Hindlimb muscle (tissue), 1 donor: ENCODE results near the gene PRDM16. TPM values are rescaled to one million over a fixed set of nuclear protein-coding genes. Genes with fewer than 3 reads are reported as not detected.
A peak's percentile ranks its signal among the peaks of the same experiment; 100 is the strongest.

Experiments used
- DNase-seq: peaks from one replicate; pipeline ENCODE4 v3.0.0-alpha.2; 2013
- polyA plus RNA-seq: library from polyadenylated mRNA; unstranded; fragments of 120-200 nt; gene quantifications from one replicate; pipeline ENCODE4 v1.2.1, GENCODE V29; 2013; ENCODE audit not compliant: insufficient read length

The PRDM16 gene
- polyA plus RNA-seq, 1 donor, result 0.80 TPM

DNA sequence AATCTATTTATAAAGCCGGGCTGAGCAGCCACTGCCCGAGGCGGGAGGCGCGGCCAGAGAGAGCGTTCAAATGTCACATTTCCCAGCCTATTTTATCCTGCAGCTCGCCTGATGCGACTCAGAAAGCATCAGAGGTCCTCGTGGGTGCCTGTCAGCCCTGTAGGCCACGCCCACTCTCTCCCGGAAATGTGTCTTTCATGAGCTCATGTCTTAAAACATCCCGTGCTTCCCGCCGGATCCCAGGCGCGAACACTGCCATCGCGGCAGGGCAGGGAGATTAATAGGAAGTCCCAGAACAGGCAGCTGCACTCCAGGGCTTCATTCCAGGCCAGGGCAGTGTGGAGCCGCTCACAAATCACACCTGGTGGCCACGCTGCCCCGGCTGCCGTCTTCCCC lies 117.5 kb downstream of the PRDM16 start:
- peak; percentile 79 for DNase-seq

DNA sequence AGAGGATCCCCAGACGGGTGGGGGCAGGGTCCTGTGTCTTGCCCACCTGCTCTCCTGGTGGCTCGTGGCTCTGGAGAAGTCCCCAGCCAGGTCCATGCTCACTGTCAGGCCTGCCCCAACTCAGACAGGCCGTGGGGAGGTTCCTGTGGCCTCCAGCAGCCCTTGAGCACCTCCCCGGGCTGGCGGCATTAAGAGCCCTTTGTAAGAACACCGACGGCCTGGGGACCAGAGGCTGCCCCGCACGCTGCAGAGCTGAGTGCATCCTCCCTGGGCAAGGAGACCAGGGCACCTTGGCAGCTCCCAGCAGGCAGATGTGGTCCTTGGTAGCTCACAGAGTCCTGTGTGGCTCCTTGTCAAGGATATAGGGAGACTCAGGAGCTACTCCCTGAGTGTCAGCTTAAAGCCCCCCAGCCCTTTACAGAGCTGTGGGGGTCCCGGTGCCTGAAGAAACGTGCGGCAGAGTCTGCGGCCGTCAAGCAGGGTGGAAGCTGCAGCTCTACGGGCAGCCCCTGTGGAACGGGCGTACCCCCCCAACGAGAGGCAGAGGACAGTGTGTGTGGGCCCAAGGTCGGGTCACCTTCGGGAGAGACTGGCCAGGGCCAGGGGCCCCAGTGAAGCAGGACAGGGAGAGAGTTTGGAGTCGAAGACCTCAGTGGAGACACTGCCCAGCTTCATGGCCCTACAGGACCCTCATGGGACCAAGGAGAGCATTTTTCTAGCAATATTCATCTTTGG lies 118.6 kb downstream of the PRDM16 start:
- no peak for DNase-seq

DNA sequence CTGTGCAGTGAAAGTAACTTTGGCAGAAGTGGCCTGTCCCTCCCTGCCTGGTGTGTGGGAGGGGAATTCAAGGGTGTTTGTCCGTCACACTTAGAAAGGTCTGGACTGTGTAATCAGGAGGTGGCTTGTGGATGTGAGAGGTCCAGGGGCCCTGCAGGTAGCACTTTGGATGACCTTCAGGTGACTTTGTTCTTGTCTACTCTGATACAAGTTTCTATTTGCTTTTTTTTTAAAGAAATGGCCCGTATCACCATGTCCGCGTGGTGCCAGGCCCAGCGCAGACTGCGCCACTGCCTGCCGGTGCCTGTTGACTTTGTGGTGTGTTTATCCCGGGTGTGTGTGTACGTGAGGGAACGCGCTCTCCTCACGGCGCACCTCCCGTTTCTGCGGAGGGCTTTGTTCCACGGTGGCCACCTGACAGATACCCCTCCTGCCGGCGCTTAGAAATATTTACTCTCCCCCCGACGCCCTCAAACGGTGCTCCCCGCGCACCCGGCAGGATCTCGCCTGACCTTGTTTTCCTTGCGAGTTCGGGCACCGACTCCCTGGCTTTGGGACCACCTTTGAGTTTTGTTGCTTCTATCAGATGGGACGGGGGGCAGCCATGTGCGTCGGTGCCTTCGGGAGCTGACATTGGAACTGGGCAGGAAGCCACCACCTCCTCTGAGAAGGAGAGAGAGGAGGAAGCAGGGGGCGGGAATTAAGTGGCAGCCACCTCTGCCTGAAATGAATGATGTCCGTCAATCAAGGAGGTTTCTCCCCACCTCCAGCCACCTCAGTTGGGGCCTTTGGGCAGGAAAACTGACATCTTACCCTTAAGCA lies 119.4 kb downstream of the PRDM16 start:
- DNase-seq, result no peak

DNA sequence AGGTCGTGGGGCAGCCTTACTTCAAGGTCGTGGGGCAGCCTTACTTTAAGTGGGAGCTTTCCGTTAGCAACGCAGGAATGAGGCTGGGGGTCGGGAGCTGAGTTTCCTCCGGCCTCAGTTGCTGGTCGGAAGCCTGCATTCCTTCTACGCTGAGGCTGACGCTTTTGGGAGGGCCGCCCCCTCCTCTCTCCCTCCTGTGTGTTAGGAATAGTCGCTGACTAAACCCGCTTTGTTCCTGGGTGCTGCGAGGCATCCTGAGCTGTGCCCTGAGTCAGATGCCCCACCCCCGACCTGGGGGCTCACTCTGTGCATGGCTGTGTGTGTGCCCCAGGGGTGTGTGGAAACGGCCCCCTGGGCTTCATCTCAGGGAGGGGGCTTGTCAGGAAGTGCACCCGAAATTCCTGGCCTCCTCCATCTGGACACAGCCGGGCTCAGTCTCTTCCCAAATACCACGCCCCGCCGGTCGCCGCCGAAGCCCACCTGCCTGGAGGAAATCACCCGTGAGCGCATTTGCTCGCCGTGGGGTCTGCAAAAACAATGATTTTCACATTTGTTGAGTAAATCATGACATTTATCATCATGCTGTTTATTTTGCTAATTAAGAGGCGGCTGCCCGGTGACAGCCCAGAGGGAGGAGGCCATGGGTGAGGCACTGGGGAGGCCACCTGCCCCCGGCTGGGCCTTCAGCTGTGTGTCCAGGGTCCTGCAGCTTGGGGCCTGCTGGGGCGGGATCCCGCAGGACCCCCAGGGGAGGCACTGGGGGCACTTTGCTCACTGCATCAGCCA lies 121.4 kb downstream of the PRDM16 start:
- DNase-seq, result no peak

DNA sequence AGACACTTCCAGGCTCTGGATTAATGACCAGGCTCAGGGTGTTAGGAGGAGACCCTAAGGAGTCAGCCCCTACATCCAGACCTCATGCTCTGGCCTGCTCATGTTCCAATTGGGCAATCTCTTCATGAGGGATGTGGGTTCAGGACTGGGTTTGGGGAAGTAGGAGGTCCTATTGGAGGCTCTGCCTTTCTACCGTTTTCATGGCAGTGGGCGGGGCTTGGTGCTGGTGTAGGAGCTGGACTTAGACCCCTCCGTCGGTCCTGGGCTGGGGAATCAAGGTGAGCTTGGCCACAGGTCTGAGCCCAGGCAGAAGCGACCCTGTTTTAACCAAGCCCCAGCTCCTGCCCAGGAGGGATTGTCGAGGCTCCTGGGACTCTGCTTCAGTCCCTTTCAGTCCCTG lies 123.4 kb downstream of the PRDM16 start:
- no peak for DNase-seq

DNA sequence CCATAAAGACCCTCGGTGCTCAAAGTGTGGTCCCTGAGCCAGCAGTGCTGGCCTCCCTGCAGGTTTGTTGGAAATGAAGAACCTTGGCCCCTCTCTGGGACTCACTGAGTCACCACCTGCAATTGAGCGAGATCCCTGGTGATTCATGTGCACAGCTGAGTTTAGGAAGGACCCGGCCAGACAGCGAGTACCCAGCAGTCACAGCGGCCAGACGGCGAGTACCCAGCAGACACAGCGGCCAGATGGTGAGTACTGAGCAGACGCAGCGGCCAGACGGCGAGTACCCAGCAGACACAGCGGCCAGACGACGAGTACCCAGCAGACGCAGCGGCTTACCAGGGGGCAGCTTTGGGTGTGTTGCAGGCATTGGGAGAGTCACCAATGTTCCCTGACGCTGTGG lies 123.8 kb downstream of the PRDM16 start:
- no peak for DNase-seq

DNA sequence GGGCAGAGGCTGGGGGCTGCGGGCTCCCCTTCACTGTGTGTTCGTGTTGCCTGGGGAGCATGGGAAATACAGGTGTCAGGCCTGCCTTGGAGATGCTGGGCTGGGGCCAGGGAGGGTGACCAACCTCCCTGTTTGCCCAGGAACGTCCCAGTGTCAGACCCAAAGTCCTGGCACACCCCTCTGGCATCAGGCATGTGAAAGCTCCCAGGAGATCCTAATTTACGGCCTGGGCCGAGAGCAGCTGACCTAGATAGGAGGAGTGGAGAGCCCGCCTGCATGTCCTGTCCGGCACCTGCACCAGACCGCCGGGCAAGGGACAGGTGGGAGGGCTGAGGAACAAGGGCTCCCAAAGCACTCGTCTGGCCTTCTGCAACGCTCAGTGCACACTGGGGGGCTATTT lies 124.8 kb downstream of the PRDM16 start:
- no peak for DNase-seq

DNA sequence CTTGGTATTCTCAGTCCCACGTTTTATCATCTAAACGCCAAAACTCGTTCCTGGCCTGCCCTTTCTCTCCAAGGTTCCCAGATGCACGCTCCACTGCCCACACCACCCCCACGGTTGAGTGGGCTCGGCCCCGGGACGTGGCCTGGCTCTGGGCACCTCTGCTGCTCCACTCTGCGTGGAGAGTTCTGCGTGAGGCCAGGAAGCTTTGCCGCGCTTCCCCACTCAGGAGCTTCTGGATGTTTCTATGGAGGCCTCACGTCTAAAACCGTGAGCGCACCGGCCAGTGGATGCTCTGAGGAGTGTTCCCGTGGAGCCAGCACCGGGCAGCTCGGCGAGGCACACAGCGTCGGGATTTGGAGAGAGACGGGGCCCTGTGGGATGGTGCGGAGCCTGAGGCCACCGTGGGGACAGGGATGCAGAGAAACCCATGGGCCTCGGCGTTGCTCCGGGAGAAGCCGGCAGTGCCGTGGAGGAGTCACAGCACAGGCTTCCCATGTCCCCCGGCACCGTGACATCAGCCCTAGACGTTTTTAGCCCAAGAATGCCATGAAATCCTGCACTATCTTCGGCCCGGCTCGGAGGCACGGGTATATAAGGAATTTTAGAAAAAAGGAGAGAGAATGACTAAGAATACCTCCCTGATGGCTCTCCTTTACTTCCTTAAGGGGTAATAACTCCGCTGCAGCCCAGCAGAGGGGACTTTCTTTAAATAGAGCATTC lies 125.9 kb downstream of the PRDM16 start:
- DNase-seq, result no peak

DNA sequence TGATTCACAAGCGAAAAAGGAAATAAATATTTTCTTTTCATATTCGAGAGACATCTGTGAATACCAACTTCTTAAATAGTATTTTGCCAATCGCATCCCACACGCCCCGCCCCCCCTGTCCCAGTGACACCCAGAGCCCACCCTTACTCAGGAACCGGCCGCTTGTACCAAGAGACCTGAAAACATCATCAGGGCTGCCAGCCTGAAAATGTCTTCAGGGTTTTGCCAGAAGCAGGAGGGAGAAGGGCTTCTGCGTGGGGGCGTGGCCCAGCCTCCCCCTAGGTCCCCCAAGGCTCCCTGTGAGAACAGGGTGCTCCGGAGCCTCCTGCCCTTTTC lies 126.4 kb downstream of the PRDM16 start:
- no peak for DNase-seq

DNA sequence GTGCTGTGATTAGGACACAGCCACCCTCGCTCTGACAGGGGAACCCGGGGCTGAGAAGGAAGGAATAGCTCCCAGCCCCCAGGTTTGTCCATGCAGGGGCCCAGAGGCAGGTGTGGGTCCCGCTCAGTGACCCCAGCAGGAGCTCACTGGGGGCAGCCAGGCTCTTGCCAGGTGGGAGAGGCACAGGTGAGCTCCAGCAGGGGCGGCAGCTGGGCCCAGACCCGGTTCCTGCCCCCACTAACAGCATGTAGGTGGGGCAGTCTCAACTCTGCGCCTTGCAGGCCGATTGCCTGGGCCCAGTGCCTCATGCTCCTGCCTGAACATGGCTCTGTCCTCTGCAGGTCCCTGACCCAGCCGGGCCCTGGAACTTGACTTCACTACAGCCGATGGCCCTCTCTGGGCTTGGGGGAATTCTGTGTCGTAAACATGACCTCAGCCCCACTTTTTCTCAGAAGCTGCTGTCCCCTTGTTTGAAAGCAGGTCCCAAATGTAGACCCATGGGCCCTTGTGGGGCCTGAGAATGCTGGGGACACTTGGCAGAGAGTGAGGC lies 127.0 kb downstream of the PRDM16 start:
- no peak for DNase-seq

DNA sequence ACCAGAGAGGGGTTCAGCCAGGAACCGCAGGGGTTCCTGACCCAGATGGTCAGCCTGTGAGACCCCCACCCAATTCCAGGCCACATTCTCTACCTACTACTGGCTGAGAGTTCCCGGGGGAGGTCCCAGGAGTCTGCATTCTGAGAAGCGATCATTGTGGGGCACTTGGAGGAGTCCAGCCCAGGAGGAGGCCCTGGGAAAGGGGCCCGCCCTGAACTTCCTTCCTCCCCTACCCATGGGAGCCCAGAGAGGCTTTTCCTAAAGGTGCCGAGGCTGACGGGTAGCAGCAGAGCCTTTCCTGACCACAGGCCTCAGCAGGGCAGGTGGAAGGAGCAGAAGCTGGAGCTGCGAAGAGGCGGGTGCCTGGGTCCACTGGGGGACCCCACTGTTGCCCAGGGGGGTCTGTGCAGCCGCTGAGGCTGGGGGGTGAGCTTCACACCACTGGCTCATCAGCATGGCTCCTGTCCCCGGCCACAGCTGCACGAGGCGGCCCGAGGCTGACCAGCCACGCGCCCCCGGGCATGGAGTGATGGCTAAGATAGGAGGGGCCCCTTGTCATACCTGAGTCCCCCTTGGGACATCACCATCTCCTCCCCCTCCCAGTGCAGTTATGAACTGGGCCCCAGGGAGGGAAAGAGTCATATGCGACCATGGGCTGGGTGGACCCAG lies 127.7 kb downstream of the PRDM16 start:
- DNase-seq, result no peak

DNA sequence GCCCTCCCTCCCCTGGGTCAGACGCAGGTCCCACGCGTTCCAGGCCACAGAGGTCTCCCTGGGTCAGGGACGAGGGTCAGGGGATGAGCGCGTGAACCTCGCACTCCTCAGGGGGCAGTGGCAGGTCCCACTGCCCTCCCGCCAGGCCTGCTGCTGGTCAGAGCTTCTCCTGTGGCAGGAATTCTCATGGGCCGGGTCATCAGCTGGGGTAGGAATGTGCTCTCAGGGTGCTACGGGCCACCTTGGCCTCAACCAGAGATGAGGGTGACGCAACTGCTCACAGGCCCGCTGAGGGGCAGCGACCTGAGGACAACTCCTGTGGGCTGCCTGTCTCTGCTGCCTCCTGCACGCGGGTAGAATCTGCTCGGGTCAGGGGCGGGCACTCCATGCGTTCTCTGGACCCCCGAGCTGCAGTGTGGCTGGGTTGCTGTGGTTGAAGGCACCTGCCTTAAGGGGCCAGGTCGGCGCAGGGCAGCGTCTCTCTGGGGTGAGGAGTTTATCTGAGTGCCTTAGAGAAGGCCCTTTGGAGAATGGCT lies 128.8 kb downstream of the PRDM16 start:
- DNase-seq, result no peak

DNA sequence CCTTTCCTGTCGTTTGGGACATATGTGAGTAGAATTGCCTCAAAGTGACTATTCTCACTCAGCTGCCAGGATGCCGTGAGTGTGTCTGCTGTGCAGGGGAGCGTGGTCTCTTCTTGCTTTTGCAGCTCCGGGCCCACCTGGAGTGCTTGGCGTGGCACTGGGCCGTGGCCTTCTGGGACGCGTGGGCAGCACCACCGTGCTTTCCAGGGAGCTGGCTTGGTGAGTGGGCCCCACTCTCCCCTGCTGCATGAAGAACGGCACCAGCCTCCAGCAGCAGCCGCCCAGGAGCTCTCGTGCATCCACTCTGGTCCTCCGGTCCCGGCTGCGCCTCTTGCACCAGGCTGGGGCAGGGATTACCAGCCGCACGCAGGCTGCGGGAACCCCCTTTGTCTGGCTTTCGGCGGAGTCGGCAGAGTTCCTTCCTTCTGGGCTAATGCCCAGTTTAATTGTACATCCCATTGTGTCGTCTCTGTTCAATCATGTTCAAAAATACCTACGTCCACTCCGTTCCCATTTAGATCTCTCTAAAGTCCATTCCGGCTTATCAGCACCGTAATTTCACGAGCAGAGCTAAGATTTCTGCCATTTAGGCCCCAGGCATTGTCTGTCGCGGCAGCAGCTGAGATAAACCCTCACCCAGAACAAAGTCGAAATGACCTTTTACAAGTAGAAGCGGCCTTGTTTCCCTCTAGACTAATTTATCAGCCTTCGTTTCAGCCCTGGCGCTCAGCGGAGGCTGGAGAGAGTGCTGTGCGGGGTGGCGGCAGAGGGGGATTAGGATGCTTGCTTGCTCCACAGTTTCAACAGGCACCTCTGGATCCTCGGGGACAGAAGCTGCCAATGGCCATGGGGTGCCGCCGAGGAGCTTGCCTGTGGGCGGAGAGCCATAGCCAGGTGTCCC lies 129.6 kb downstream of the PRDM16 start:
- DNase-seq, result no peak

DNA sequence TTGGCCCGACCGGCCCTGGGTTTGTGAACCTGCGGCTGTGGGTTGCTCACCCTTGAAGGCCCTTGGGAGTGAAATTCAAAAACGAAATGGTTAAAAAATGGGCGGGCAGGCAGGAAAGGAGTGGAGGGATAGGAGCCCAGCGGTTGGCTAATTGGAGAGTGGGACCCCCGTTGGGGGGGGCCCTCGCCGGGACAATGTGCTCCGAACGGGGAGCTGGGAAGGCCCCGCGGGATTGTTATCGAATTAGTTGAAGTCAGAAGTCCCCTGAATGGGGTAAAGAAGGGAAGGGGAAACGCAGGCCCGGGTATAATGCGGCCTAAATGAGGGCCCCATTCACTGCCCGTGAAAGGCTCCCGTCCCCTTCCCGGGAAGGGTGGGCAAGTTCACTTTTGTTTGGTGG lies 135.7 kb downstream of the PRDM16 start:
- DNase-seq, result no peak

DNA sequence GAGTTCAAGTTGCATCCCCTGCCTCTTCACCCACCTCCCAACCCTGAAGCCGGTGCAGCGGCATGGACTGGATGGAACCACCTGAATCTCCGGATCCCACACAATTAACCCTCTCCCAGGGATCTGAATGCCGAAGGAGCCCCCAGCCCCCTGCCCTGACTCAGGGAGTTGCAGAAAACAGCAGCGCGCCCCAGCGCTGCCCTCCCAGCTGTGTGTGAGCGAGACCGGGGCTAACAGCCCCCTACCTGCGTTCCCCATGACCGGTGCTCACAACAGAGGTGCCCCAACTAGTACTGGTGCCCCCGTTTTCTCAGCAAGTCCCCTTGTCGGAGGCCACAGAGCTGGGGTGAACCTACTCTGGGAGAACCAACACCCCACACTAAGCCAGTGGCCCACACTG lies 136.8 kb downstream of the PRDM16 start:
- DNase-seq, result no peak

DNA sequence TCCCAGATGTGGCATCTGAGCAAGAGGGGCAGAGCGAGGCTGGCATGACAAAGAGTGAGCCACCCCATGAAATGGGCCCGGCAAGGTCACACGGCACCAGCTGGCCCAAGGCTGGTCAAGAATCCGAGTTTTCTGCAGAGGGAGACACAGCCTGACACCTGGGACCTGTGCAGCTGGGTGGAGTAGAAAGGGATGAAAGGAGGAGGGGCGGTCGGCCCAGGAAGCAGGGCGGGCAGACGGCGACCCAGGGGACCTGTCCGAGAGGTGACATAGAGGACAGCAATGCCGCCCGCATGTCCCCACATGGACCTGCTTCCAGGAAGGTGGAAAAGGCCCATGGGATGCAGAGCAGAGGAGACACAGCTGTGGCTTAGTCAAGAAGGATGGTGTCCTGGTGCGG lies 137.7 kb downstream of the PRDM16 start:
- DNase-seq, result no peak

DNA sequence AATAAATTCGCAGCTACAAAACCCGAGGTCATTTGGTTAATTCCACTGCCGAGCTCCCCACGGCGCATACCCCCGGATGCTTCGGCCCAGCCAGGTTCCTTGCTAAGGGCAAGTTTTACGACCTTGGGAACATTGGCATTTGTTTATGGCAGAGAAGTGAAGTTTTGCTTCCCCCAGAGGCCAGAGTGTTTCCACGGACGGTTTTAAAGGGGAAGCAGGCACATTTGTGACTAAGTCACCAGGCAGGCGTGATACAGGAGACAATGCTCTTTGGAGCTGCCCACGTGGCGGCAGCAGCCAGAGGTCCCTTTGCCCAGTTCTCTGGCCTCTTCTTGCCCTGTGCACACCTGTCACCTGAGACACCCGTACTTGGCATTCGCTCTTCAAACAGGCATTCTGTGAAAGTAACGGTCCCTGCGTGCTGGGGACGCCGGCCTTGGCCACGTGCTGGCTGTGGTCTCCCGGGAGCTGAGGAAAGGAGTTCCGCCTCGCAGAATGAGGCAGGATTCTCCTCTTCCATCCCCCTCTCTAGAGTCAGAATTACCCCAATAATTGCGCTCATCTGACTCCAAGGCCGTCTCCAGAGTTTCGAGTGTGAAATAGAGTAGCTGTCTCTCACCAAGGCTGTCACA lies 138.3 kb downstream of the PRDM16 start:
- no peak for DNase-seq

DNA sequence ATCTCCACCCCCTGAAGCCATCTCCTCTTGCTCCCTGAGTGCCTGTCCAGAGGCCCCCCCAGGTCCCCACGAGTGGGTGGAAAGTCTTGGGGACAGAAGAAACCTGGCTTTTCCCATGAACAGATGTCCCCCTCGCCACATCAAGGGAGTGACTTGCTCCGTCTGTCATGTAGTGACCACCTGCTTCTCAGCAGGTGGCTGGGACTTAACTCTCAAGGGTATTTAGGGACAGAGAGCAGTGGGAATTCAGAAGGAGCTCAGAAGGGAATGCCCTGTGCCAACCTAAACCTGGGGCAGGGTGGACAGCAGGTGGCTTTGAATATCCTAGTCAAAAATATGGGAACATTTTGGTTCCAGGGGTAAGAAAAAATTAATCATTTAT lies 139.8 kb downstream of the PRDM16 start:
- DNase-seq, result no peak

DNA sequence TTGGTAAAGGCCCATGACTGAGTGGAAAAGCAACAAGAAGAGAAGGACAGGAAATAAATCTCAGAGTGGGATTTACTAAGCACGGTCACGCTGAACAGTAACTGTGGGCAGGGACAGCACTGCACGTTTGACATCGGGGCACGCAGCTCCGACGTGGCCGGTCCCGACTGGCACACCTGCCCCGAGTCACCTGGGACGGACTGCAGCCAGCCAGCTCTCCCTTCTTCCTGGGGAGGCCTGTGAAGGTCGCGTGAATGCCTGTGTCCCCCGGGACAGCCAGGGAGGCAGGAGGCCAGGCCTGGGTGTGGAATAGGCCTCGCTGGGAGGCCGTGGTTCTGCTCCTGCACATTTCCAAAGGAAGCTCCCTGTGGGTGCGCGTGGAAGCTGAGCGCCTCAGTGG lies 140.2 kb downstream of the PRDM16 start:
- no peak for DNase-seq
